HG03039 (cell line): ENCODE measurements around the gene PRRG1.
"Not testable (repeated sequence)": the region's sequence is repeated elsewhere in the genome, so short reads cannot be mapped to it uniquely, and the experiment has no call there.

ENCODE experiments used
- ATAC-seq: cut with Tn5 transposase; IDR thresholded peaks from one replicate; pipeline ENCODE4 v1.9.1; 2021; ENCODE audit warnings: mild to moderate bottlenecking, moderate library complexity; ENCODE audit not compliant: unreplicated experiment

The PRRG1 gene

DNA sequence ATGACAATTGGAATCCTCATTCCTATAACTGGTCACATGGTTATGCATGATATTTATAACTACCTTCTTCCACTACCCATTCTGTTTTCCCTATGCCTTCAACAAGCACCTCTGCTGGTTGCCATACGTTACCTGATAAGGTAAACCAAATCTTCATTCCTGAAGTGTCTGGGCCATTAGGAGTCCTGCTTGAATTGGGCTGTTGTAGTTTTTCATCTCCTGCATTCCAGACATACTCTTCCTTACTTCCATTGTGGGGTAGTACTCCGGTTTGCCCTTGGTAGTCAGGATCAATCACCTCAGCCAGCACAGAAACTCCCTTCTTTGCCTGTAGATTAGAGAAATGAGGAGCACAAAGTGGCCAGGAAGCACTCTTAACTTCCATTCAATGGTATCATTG is 113.2 kb downstream of the PRRG1 start:
- no peak for ATAC-seq

DNA sequence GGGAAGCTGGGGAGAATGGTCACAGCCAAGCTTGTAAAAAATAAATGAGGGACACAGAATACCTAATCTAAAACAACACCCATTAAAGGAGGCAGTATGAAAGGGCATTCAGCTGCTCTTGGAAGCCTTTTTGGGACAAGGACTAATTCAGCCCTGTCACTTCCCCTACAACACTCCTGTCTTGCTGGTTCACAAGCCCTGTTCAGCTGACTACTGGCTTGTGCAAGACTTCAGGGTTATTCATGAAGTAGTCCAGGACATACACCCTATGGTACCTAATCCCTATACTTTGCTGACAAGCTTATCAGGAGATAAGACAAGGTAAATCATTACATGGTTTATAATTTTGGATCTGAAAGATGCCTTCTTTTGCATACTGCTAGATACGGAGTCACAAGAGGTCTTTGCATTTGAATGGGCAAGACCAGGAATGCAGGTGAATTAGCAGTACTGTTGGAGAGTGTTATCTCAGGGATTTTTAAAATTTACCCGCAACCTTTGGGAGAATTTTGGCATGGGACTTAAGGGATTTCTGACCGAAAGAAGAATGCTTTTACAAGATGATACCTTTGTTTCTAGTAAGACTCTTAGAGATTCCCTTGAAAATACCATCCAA is 119.1 kb downstream of the PRRG1 start:
- no peak for ATAC-seq

DNA sequence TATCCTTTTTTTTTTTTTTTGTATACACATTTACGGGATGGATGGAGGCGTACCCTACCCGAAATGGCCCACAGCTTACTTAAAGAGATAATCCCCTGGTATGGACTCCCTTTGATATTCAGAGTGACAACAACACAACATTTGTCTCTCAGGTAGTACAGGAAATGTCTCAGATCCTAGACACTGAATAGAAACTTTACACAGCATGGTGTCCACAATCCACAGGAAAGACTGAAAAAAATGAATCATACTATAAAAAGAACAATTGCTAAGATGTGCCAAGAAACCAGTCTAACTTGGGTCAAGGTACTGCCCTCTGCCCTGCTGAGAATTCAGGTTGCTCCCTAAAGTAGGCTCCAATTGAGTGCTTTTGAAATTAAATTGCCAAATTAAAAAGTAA is 121.5 kb downstream of the PRRG1 start:
- no peak for ATAC-seq

DNA sequence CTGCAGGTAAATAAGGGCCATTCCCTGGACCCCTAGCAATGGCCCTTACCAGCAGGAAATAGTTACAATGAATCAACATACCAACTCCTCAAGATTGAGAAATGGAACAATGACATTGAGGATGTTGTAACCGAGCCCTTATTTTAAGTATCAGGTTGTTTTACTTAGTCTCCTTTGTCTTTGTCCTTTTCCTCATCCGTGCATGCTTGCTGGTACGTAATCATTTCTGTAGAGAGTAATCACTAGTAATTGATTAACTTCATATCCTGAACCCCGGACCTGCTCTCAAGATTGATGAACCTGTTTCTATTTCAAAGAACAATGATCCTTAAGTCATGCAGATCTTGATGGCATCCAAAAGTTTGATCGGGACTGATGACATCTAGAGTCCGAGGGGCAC is 123.7 kb downstream of the PRRG1 start:
- no peak for ATAC-seq

DNA sequence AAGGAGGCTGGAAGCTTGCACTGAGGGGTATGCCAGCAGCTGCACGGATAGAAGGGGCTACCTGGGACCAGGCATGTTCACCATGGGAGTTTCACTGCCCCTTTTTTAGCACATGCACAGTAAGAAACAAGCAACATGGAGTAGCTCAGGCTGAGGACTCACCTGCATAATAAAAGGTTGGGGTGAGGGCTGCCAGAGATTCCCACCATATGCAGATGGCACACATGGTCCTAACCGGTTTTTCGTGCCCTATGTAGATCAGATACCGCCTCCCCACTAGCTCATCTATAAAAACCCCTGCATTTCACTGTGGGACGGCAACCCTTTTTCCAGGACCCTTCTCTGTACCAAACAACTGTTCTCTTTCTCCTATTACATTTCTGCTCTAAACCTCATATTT is 125.3 kb downstream of the PRRG1 start:
- ATAC-seq = no peak

DNA sequence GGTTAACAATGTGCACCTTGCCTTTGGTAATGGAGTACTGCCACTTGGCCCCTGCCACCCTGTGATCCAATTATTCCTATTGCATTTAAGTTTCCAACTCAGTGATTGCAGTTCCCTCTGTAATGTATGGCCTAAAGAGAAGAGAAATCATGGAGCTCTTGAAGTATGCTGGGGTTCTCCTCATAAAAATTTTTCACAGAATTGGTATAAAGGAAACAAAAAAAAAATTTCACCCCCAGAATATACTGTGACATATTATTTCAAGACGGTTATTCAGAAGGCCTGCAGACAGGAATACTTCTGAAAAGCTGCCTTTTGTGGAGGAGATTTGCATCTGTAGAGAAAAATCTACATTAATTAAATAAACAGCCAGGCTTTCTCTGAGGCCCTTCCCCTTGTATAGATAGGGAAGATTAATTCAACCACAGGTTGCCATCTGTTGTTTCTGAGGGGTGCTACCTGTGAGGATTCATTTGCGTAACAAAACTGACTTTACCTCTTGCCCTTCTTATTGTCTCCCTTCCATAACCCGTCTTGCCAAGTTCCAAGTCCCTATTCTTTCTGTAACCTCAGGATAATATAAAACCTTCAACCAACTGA is 127.5 kb downstream of the PRRG1 start:
- ATAC-seq = no peak

DNA sequence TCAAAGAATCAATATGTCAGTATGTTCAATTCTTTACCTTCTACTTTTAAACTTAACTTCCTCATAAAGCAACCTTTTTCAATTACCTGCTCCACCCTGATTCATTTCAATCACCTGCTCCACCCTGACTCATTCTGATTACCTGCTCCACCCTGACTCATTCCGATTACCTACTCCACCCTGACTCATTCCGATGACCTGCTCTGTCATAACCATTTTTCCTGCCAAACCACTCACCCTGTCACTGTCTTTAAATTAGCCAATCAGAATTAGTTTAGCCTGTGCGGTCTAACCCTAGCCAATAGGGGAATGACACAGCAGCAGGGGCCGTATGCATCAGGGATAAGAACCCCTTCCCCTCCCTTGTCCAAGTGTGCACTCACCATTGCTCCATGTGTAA is 135.2 kb downstream of the PRRG1 start:
- not testable (repeated sequence) for ATAC-seq

DNA sequence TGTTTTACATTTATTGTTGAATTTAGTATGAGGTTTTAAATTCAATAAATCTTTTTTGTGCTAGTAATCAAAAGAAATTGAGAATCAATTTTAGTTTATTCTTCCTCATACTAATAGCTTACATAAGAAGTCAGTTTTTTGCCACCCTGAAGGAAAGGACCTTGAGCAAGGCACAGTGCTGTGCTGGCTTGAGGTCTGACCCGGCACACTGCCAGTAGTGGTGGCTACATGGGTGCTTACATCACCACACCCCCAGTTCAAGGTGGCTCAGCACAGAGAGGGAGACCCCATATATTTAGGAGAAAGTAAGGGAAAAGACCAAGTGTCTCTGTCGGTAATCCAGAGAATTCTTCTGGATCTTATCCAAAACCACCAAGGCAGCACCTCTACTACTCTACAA is 136.3 kb downstream of the PRRG1 start:
- ATAC-seq = no peak

DNA sequence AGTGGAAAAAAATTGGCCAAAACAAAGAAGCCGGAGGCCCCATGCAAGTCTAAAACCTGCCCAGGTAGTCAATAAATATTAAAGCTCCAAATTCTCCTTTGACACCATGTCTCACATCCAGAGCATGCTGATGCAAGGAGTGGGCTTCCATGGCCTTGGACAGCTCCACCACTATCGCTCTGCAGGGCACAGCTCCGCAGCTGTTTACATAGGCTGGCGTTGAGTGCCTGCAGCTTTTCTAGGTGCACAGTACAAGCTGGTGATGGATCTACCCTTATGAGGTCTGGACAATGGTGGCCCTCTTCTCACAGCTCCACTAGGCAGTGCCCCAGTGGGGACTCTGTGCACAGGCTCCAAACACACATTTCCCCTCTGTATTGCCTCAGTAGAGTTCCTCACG is 138.1 kb downstream of the PRRG1 start:
- ATAC-seq = no peak

DNA sequence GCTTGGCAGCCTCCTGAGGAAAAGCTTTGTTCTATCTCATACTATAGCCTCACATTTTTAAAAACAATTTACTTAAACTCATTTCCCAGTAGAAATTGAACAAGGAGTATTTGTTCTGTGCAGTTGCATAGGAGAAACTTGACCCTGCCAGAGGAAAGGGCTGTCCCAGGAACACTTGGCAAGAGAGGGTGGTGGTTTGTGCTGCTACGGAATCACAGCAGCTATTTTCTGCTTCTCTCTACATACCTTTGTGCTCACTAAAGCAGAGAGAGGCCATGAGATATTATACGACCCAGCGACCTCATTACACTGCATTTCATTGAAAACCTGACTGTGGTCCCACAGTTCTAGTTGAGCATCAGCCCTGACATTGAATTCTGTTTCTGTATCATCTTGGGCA is 139.2 kb downstream of the PRRG1 start:
- ATAC-seq = no peak

DNA sequence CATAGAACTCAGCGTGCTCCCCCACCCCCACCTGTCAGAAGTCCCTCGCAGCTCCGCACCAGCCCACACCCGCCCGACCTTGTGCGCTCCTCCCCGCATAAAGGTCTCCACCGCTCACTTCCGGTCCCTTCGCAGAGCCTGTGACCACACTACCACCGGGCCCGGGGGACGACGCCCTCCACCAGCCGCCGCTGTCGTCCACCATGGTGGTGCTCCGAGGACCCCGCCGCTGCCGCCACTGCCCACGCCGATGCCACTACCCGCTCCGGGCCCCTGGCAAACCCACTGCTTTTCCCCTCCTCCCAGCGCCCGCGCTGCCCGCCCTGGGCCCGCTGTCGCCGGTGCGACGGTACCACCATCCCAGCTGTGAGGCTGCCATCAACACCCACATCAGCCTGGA is 142.5 kb downstream of the PRRG1 start:
- no peak for ATAC-seq

DNA sequence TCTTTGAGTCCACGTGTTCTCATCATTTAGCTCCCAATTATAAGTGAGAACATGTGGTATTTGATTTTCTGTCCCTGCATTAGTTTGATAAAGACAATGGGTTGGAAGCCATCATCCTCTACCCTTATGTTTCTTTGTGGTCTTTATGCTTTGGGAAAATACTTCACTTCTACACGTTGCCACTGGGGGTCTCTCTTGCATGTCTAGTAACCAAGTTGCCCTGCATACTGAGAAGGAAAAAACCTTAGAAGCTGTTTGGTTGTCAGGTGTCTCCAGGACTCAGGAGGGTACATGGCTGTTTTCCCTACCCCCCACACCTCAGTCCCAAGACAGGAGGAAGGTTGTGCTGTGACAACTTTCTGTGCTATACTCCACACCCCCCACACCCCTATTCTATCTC is 146.6 kb downstream of the PRRG1 start:
- ATAC-seq = not testable (repeated sequence)

DNA sequence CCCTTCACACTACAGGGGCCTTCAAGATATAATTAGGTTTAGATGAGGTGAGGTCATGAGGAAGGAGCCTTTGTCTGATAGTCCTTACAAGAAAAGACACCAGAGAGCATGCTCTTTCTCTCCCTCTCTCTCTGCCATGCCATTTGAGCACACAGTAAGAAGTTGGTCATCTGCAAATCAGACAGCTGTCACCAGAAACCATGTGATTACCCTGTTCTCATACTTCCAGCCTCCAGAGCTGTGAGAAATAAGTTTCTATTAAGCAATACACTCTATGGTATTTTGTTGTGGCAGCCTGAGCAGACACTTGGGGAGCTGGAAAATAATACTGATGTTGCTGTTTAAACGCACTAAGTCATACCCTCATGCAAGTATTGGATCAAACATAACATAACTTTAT is 148.0 kb downstream of the PRRG1 start:
- ATAC-seq = not testable (repeated sequence)

DNA sequence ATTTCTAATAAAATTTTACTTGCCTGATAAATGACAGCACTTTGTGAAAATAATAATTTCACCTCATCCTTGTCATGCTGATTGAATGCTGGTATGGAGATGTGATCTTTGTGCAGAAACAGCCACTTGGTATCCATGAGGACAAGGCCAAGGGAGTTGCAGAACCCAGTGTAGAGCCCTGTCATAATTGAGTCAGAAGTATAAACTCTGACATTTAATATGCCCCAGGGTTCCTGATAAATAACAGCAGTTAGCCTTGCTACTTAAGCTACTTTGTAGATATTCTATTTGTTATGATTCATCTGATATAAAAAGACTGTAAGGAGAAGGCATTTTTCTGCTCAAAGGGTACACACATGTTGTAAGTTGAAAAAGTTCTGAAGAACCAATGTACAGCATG is 149.2 kb downstream of the PRRG1 start:
- ATAC-seq = not testable (repeated sequence)

DNA sequence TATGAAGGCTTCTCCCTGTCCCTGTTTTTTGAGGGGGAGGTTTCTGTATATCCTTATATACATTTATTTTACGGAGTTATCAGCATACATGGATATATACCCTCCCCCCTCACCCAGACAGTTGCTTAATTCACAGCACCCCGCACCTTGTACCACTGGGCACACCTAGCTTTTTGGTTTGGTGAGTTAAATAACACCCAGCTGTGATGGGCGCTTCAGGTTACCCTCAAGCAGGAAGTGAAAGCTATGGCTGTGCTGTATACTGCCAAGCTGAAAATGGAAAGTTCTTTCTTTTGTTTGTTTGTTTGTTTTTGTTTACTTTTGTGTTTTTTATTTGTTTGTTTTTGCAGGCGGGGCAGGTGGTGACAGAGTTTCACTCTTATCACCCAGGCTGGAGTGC is 150.5 kb downstream of the PRRG1 start:
- ATAC-seq = not testable (repeated sequence)

DNA sequence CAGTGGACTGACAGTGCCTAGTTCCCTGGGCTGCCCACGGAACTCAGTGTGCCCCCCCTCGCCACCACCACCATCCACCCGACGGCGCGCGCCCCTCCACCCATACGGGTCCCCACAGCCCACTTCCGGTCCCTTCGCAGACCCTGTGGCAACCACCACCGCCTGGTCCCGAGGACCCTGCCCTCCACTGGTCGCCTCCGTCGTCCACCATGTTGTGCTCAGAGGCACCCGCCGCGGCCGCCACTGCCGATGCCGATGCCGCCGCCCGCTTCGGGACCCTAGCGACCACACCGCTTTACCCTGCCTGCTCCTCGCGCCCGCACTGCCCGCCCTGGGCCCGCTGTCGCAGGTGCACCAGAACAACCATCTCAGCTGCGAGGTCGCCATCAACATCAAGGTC is 155.8 kb downstream of the PRRG1 start:
- no peak for ATAC-seq
